GM21825 (cell line): Measurements from ENCODE around the gene EFL1.
"Not testable (repeated sequence)": the region's sequence is repeated elsewhere in the genome, so short reads cannot be mapped to it uniquely, and the experiment has no call there.

Experiments
- ATAC-seq: cut with Tn5 transposase; IDR thresholded peaks from one replicate; pipeline ENCODE4 v1.9.1; 2021; ENCODE audit warnings: mild to moderate bottlenecking, moderate library complexity; ENCODE audit not compliant: unreplicated experiment

EFL1 gene

DNA sequence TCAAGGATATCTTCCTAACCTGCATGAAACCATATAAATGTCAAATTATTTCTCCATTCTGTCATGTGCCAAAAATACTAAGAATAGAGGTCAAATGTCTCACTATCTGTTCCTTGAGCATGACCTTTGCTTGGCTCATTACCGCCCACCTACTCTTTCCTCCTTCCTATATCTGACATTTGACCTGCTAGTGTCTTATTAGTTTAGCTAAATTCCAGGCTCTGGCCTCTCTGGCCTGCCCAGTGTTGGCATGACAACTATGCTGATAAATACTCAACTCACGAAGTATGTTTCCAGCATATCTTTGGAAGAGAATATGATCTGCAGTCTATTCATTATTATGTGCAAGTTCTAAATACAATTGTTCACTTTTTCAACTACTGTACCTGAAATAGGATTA is 58.0 kb downstream of the EFL1 start:
- not testable (repeated sequence) for ATAC-seq

GRCh38 chr15:82197733-82198594 is 64.6 kb downstream of the EFL1 start:
- ATAC-seq = peak; percentile 88

DNA sequence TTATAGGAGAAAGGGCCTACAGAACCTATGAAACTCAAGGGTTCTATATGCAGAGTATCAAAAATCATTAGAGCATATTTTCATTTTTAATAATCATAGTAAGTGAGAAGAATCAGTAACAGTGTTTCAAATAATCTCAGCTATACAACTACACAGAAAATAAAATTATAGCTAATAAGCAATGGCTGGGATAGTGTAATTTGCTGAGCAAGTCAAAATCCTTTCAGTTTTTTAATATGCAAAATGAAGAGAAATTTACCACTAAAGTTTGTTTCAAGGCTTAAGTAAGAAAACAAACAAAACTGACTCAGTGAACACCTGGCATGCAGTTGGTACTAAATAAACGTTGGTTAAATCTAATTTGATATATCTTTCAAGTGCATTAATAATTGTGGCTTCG is 66.2 kb downstream of the EFL1 start:
- ATAC-seq = no peak

GRCh38 chr15:82195818-82196217 is 66.7 kb downstream of the EFL1 start:
- not testable (repeated sequence) for ATAC-seq

- ATAC-seq = not testable (repeated sequence)
Observed at GRCh38 chr15:82194488-82194887, 68.0 kb downstream of the EFL1 start.

- ATAC-seq = not testable (repeated sequence)
Observed at GRCh38 chr15:82193435-82193834, 69.1 kb downstream of the EFL1 start.

DNA sequence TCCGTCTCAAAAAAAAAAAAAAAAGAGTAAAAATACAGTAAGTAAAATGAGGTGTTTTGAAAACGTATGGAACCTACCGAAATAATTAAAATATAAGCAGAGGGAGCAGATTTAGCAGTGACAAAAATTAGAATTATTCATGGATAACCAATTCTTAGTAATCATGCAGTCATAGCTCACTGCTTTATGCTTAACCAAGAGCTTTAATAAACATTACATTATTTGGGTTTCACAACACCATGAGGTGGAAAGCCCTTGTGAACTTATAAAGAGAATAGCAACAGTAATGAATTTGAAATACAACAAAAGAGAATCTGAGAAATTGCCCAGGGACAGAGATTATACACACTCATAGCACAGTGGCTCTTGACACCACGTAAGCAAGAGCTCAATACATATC is 70.1 kb downstream of the EFL1 start:
- not testable (repeated sequence) for ATAC-seq

GRCh38 chr15:82186719-82187406 is 75.7 kb downstream of the EFL1 start:
- no peak for ATAC-seq

DNA sequence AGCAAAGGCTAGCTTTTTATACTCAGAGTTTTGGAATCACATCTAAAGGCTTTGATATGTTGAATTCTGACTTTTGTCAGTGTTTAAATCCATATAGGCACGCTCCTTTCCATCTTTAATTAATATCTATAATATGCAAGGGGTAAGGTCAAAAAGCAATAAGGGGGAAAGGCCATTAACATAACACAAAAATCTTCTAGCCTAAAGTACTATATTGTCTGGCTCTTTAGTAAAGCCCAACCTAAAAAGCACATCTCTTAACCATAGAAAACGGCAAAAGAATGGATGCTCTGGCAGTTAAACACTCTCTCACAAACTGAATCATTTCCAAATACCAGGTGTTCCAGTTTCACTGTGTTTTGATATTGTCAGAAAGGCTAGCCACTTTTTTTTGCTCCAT is 76.4 kb downstream of the EFL1 start:
- no peak for ATAC-seq

GRCh38 chr15:82184776-82185175 is 77.8 kb downstream of the EFL1 start:
- no peak for ATAC-seq

DNA sequence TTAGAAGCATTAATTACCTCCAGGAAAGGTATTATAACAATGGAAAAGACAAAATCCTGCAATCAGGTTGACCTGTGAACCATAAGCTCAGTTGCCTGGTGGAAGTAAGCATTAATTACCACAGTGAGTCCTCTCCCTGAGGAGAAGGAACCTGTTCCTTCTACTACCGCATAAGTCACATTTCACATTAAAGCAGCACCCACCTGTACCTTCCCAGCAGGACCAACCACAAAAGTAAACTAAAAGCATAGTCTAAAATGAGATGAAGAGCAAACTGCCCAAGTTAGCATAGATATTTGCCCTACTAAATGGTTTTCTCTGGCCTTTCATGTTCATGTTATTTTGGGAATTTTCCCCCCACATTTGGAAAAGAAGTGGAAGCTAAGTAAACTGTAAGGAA is 78.2 kb downstream of the EFL1 start:
- no peak for ATAC-seq

GRCh38 chr15:82183121-82184031 is 79.2 kb downstream of the EFL1 start:
- no peak for ATAC-seq

DNA sequence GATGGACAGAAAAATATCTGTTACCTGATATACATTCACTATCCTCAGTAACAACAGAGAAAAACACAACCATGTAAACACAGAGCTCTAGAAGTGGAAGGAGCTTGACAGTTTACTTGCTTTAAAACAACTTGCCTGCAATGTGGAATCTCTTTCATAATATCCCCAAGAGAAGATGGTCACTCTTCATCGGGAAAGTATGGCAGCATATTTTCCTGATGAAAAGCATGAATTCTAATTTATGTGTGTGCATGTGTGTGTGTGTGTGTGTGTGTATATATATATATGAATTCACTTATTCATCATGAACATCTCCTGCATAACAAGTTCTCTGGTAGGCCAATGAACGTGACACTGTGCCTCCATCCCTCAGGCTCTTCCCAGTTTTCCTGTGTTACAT is 81.2 kb downstream of the EFL1 start:
- ATAC-seq = no peak

DNA sequence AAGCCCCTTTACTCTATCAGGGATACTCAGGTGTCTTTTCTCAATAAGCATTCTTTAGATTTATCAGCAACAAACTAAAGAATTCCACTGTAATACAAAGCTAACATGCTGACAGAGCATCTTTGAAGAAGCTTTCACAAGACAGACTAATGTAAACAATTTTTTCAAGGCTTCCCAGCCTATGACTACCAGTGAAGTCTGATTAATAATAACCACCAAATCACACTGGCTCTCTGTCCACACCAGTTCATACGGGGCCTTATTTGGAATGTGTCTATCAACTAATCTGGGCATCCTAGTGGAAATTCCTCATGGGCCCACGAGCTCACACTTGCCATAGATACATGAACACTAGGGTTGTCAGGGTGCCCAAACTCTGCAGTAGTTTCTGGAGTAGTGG is 84.5 kb downstream of the EFL1 start:
- no peak for ATAC-seq

- ATAC-seq = no peak
Observed at GRCh38 chr15:82177291-82178010, 85.1 kb downstream of the EFL1 start.

GRCh38 chr15:82176542-82176941 is 86.0 kb downstream of the EFL1 start:
- no peak for ATAC-seq

DNA sequence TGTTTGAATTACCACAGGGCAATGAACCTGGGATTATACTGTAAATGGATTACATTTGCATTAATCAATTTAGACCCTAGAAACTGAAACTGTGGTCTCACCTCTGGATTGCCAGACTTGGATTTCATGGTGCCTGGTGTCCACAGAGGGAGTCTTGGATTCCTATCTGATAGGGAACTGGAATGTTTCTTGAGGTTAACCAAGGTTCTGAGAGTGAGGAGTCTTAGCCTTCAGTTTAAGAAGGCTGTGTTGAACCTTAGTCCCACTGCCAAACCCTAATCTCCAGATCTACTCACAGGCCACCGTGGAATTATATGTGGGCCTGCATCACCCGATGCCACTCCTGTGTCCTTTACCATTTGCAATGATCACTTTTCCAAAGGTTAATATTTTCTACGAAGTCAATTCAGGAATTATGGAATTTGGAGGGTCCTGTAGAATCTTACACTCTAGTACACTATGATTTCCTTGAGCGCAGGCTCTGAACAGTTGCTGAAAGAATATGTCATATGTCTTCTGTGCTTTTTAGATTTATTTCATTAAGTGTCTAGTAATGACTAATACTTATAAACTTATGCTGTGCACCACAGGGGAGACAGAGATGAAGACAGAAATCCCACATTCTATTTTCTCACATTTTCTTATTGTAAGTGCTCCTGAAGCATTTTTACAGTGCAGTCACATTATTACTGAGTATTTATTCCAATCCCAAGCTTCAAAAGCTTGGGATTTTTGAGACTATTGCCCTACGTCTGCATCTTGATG is 87.9 kb downstream of the EFL1 start:
- no peak for ATAC-seq

DNA sequence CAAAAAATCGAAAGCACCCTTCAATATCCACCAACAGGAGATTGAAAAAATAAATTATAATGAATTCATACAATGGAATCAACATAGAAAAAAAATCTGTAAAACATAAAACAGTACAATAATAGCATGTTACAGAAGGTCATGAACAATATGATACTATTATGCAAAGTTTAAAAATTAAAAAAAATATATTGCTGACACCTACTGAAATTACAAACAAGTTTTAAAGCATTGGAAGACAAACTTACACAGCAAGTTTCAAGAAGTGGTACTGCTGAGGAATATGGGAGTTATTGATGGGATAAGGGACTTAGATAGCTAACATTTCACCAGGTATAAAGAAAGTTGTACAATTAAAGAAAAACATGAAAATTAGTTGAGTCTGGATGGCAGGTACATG is 89.4 kb downstream of the EFL1 start:
- no peak for ATAC-seq

DNA sequence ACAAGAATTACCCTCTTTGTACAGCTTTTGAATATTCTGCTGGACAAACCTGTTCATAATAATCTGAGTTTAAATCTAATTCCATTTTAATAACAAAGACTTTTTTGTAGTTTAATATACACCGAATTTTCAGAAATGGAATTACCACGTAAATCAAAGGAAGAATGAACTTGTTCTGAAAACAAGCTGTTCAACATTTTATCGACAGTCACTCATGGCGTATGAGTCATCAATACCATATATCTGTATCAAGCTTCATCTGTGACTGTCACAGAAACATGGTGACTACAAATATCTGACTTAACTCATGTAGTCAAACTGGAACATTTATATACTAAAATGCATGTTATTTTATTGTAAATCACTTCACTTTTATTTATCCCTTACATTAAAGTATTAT is 90.0 kb downstream of the EFL1 start:
- no peak for ATAC-seq

DNA sequence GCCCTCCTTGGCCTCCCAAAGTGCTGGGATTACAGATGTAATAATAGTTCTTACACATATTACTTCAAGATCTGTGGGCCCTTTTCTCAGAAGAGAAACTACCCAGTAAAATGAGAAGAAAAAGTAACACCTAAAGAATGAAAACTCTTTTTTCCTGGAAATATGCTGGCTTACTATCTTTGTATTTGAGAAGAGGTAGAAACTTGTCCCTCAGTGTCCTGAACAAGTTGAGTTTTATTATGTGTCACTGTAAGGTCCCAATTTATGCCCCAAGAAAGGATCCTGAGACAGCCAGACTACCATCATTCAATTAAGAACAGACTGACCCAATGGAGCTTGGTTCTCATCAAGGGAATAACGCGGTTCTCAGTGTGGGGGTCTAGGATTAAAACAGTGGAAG is 93.8 kb downstream of the EFL1 start:
- no peak for ATAC-seq
